Muscle of leg (tissue), 11 donors: ENCODE measurements around the gene RETREG1. TPM values are rescaled to one million over a fixed set of nuclear protein-coding genes. Genes with fewer than 3 reads are reported as not detected.
"Not testable (repeated sequence)": the region's sequence is repeated elsewhere in the genome, so short reads cannot be mapped to it uniquely, and the experiment has no call there.

Experiments used
- DNase-seq: peaks from one replicate; pipeline ENCODE4 v3.0.0; 2013
- H3K27ac ChIP-seq: one replicate; pipeline ENCODE4 v1.5.1; 2013; ENCODE audit warnings: mild to moderate bottlenecking, low read length, control low read depth
- H3K27me3 ChIP-seq: one replicate; pipeline ENCODE4 v1.6.1; 2013; ENCODE audit warnings: low read length; ENCODE audit not compliant: control insufficient read depth, insufficient read depth
- H3K36me3 ChIP-seq: one replicate; pipeline ENCODE4 v1.6.1; 2013; ENCODE audit warnings: low read length; ENCODE audit not compliant: control insufficient read depth, insufficient read depth
- H3K4me1 ChIP-seq: one replicate; pipeline ENCODE4 v1.6.1; 2013; ENCODE audit warnings: low read length; ENCODE audit not compliant: control insufficient read depth, insufficient read depth
- H3K4me3 ChIP-seq: one replicate; pipeline ENCODE4 v1.5.1; 2013; ENCODE audit warnings: low read length, control low read depth
- H3K9me3 ChIP-seq: replicated peaks from 2 replicates; pipeline ENCODE4 v1.6.1; 2013; ENCODE audit warnings: low read depth, low read length; ENCODE audit not compliant: control insufficient read depth
- WGBS: methylation state at CpG from one replicate; pipeline ENCODE4 v1.1.5; 2013; ENCODE audit warnings: missing lambda C conversion rate; ENCODE audit not compliant: insufficient coverage; 5-methylcytosine and 5-hydroxymethylcytosine counted together
- polyA plus RNA-seq, 8 donors: library from polyadenylated mRNA; unstranded; fragments of 120-200 nt; gene quantifications; one replicate each; pipeline versions ENCODE4 v1.2.1 to v1.2.3, GENCODE V29; 2013; ENCODE audit warnings: inconsistent platforms in 1 of 8, low replicate concordance in 1 of 8; ENCODE audit not compliant: insufficient read length in 8 of 8, insufficient read depth in 1 of 8
- total RNA-seq: library from RNA; stranded (reverse); fragments of 120-200 nt; gene quantifications from one replicate; pipeline ENCODE4 v1.2.4, GENCODE V29; 2013

RETREG1 gene
- total and polyA plus RNA-seq, 9 donors: 48.7 to 70.0 (median 56.4) TPM

- Histone ChIP-seq H3K4me3 (no peak overlapping the region), H3K36me3 (no peaks in the 10 kb centered on the region), H3K27me3 (no peaks in the 10 kb centered on the region), H3K27ac (no peak overlapping the region), H3K4me1 (no peaks in the 10 kb centered on the region), H3K9me3 (no peaks in the 10 kb centered on the region)
- DNase-seq: no peak
- no CpG with 5 or more reads among the region's 1 CpG for WGBS
Observed at GRCh38 chr5:16437977-16438376, 178.8 kb downstream of the RETREG1 start.

DNA sequence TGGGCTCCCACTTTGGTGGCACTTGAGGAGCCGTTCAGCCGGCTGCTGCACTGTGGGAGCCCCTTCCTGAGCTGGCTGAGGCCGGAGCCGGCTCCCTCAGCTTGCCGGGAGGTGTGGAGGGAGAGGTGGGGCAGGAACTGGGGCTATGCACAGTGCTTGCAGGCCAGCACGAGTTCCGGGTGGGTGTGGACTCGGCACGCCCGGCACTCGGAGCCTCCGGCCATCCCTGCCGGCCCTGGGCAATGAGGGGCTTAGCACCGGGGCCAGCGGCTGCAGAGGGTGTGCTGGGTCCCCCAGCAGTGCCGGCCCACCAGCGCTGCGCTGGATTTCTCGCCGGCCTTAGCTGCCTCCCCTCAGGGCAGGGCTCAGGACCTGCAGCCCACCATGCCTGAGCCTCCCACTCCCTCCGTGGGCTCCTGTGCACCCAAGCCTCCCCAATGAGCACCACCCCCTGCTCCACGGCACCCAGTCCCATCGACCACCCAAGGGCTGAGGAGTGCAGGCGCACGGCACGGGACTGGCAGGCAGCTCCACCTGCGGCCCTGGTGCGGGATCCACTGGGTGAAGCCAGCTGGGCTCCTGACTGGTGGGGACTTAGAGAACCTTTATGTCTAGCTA, 180.6 kb downstream of the RETREG1 start:
- H3K4me3 ChIP-seq, H3K27ac ChIP-seq, H3K4me1 ChIP-seq, DNase-seq, H3K27me3 ChIP-seq, H3K9me3 ChIP-seq, H3K36me3 ChIP-seq: not testable (repeated sequence)
- WGBS: 89% methylated on average over 19 of the region's 28 CpGs

- Histone ChIP-seq H3K36me3 (no peaks in the 10 kb centered on the region), H3K4me3 (no peak overlapping the region), H3K4me1 (no peaks in the 10 kb centered on the region), H3K9me3 (no peaks in the 10 kb centered on the region), H3K27me3 (peaks cover 3% of the 10 kb centered on the region), H3K27ac (no peak overlapping the region)
- no peak for DNase-seq
- WGBS: no CpG with 5 or more reads among the region's 2 CpGs
Observed at GRCh38 chr5:16431490-16431889, 185.3 kb downstream of the RETREG1 start.

DNA sequence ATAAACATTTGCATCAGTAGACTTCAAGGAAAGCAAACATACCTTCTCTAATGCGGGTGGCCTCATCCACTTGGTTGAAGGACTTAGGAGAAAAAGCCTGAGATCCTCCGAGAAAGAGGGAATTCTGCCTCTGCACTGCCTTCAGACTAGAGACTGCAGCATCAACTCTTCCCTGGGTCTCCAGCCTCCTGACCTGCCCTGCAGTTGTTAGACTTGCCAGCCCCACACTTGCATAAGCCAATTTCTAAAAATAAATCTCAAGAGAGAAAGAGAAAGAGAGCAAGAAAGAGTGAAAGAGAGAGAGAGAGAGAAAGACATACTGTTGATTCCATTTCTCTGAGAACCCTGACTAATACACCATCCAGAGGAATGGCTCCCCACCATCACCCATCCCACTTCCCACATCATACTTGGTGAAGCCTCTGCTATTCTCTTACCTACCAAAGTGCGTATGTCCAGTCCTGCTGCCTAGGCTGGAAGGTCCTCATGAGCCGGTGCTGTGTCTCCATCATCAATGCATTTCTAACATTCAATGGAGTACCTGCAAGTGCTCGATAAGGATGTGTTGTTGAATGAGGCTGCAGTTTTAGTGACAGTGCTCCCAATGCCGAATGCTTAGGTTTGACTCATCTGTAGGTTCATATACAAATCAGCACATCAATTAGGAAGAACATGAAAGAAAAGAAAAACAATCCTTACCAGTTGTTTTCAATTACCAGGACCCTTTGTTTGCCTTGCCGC, 186.3 kb downstream of the RETREG1 start:
- Histone ChIP-seq H3K27me3 (peaks cover 3% of the 10 kb centered on the region), H3K27ac (no peak overlapping the region), H3K36me3 (no peaks in the 10 kb centered on the region), H3K9me3 (no peaks in the 10 kb centered on the region), H3K4me1 (no peaks in the 10 kb centered on the region), H3K4me3 (no peak overlapping the region)
- no peak for DNase-seq
- WGBS: no CpG with 5 or more reads among the region's 7 CpGs

DNA sequence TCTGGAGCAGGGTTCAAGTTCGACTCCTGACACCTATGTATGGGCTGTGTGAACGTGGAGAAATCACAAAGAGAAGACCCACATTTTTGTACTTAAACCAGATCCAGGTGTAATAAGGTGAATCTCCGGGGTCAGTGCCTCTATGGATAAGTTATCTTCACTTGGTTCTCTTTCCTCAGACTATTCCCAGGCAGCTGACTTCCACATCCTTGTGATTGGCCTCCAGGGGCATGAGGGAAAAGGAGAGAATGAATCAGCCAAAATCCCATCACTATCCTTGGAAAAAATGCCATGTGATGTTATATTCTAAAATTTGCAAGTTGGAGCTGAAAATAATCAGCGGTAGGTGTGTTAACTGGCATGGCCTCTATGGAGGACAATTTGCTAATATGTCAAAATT, 188.4 kb downstream of the RETREG1 start:
- 72% methylated on average over 2 of the region's 4 CpGs for WGBS
- Histone ChIP-seq H3K27me3 (peaks cover 3% of the 10 kb centered on the region), H3K27ac (no peak overlapping the region), H3K4me3 (no peak overlapping the region), H3K9me3 (no peaks in the 10 kb centered on the region), H3K4me1 (no peaks in the 10 kb centered on the region), H3K36me3 (no peaks in the 10 kb centered on the region)
- DNase-seq: no peak

DNA sequence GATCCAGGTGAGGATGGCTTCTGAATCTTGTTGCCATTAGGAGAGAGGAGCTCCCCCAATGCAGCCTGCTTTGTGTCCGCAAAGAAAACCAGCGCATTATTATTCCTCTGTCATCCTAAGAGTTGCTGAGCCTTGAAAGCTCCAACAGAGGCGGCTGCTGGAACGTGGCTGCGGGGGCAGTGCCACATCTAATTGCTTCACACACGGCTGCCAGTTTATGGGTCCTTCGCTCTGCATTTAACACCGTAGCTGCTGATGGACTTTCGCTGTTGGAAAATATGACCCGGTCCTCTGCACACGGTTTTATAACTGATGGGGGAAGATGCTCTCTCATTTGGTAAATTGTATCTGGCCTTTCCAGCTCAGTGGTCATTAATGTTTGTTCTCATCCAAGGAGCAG, 189.2 kb downstream of the RETREG1 start:
- Histone ChIP-seq H3K36me3 (no peaks in the 10 kb centered on the region), H3K27ac (no peak overlapping the region), H3K4me1 (no peaks in the 10 kb centered on the region), H3K27me3 (peaks cover 3% of the 10 kb centered on the region), H3K4me3 (no peak overlapping the region), H3K9me3 (no peaks in the 10 kb centered on the region)
- WGBS: 30% methylated on average over 10 of the region's 11 CpGs
- DNase-seq: no peak

Other genes starting within 250 kb of the RETREG1 start
- gene ZNF622, start 151.2 kb downstream of the RETREG1 start, total RNA-seq: 23.1 TPM
- gene ZNF622, start 151.2 kb downstream of the RETREG1 start, polyA plus RNA-seq: 10 to 100 TPM; 20.8 to 22.3 (median 21.8) TPM